ENCODE measurements around the gene EXD1. TPM values are rescaled to one million over a fixed set of nuclear protein-coding genes. Genes with fewer than 3 reads are reported as not detected.
A peak's percentile ranks its signal among the peaks of the same experiment; 100 is the strongest.

Gene EXD1
- total and polyA plus RNA-seq, 2 of the 13 experiments (the other 11 are each of a cell fraction or from before 2014, with no cell fraction given), result not detected

DNA sequence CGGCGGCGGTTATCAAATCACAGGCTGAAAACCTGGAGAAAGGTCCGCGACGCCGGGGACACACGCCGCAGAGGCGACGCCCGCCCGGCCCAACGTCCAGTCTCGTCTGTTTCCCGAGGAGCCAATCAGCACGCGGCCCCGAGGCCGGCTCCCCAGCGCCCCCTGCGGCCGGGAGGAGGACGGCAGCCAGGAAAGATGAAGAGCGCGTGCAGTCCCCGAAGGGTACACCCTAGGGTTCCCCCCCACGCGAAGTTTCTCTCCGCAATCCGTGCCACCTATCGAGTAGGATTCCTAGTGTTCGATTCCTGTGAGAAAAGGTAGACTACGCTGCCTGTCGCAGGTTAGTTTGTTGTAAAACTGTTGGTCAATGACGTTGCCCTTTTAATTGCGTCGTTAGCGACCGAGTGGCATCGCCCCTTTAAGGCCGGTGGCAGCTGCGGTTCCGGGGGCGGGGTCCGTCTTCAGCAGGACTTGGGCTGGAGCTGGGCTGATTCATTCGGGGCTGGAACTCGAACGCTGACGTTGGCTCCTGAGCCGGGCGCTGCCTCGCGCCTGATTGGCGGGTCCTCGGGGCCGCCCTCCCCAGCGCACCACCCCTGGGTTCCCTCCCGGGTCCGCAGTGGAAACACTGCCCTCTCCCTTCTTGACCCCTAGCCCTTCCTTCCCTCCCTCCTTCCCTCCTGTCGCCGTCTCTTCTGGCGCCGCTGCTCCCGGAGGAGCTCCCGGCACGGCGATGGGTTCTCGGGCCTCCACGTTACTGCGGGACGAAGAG, at the start of gene EXD1, which contains the start of gene CHP1 (continued):
- TF ChIP-seq CC2D1A (CRISPR knock-in tag; IDR thresholded peaks at IDR 0.05) (no peak), RARA (CRISPR knock-in tag; IDR thresholded peaks at IDR 0.05) (peak; percentile 54), EP300 (IDR thresholded peaks at IDR 0.05; ENCODE audit: low read depth in 2 of 2, low read length in 2 of 2) (0 out of 4 replicates have a peak, but pooled peaks of 1 of the 2 experiments have one; percentile 21), EP300 (CRISPR knock-in tag; IDR thresholded peaks at IDR 0.05; ENCODE audit: borderline replicate concordance) (peak; percentile 26), ARNTL (CRISPR knock-in tag; IDR thresholded peaks at IDR 0.05) (peak; percentile 54; the same call in 1 of the 2 replicates), DRAP1 (CRISPR knock-in tag; IDR thresholded peaks at IDR 0.05) (peak; percentile 60), ZBTB3 (CRISPR knock-in tag; IDR thresholded peaks at IDR 0.05; ENCODE audit: borderline replicate concordance, low read depth) (peak; percentile 95), YY1 (IDR thresholded peaks at IDR 0.05; ENCODE audit: insufficient read depth, insufficient replicate concordance, low read depth, low read length) (peak; percentile 53), ZNF143 (CRISPR knock-in tag; IDR thresholded peaks at IDR 0.05) (no peak), ZIK1 (CRISPR knock-in tag; IDR thresholded peaks at IDR 0.05; ENCODE audit: borderline replicate concordance, low read depth) (no peak; the same call in 1 of the 2 replicates), XRCC5 (optimal IDR thresholded peaks at IDR 0.05; ENCODE audit: low read length) (peak; percentile 80), SNRNP70 (IDR thresholded peaks at IDR 0.05; ENCODE audit: low read depth, low read length) (no peak), ZNF674 (CRISPR knock-in tag; IDR thresholded peaks at IDR 0.05; ENCODE audit: low read depth) (no peak), CREBL2 (CRISPR knock-in tag; IDR thresholded peaks at IDR 0.05; ENCODE audit: borderline replicate concordance) (peak; percentile 89), KDM1A (CRISPR knock-in tag; IDR thresholded peaks at IDR 0.05) (peak; percentile 75; the same call in 1 of the 2 replicates), KIAA2018 (CRISPR knock-in tag; IDR thresholded peaks at IDR 0.05; ENCODE audit: borderline replicate concordance) (peak; percentile 85; the same call in 1 of the 2 replicates)
- TF ChIP-seq, protein P1, sequence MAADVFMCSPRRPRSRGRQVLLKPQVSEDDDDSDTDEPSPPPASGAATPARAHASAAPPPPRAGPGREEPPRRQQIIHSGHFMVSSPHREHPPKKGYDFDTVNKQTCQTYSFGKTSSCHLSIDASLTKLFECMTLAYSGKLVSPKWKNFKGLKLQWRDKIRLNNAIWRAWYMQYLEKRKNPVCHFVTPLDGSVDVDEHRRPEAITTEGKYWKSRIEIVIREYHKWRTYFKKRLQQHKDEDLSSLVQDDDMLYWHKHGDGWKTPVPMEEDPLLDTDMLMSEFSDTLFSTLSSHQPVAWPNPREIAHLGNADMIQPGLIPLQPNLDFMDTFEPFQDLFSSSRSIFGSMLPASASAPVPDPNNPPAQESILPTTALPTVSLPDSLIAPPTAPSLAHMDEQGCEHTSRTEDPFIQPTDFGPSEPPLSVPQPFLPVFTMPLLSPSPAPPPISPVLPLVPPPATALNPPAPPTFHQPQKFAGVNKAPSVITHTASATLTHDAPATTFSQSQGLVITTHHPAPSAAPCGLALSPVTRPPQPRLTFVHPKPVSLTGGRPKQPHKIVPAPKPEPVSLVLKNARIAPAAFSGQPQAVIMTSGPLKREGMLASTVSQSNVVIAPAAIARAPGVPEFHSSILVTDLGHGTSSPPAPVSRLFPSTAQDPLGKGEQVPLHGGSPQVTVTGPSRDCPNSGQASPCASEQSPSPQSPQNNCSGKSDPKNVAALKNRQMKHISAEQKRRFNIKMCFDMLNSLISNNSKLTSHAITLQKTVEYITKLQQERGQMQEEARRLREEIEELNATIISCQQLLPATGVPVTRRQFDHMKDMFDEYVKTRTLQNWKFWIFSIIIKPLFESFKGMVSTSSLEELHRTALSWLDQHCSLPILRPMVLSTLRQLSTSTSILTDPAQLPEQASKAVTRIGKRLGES (CRISPR knock-in tag; IDR thresholded peaks at IDR 0.05; ENCODE audit: borderline replicate concordance), result 0 out of 2 replicates have a peak, but pooled peaks have one; percentile 51

Measured in HepG2 (cell line).